HL-60 (cell line): ENCODE data around the gene GPX4.

Source experiments
- DNase-seq, 2 experiments: peaks; one replicate each; pipeline ENCODE4 v3.0.0-alpha.2; 2010 to 2020; ENCODE audit warnings: low read depth in 1 of 2, low spot score in 1 of 2
- H3K27ac ChIP-seq: fragments of 250-450 bp; sonication (Bioruptor Pico); replicated peaks from 2 replicates; pipeline ENCODE4 v1.5.1; 2020; ENCODE audit warnings: mild to moderate bottlenecking, moderate library complexity
- H3K27me3 ChIP-seq: fragments of 250-450 bp; sonication (Bioruptor Pico); 2 replicates; pipeline ENCODE4 v1.5.1; 2021; ENCODE audit warnings: mild to moderate bottlenecking, moderate library complexity; ENCODE audit not compliant: insufficient read depth, poor library complexity, severe bottlenecking
- H3K4me3 ChIP-seq: replicated peaks from 2 replicates; pipeline ENCODE4 v1.5.1; 2011; ENCODE audit warnings: mild to moderate bottlenecking, control low read depth, low read length; ENCODE audit not compliant: insufficient read depth
- GABPA ChIP-seq: IDR thresholded peaks from 2 replicates; pipeline ENCODE4 v1.6.1; 2012; ENCODE audit warnings: low read depth
- POLR2AphosphoS5 ChIP-seq: IDR thresholded peaks from 2 replicates; pipeline ENCODE4 v1.6.1; 2012; ENCODE audit warnings: low read depth
- SPI1 ChIP-seq: IDR thresholded peaks from 2 replicates; pipeline ENCODE4 v1.6.1; 2012; ENCODE audit warnings: low read depth, mild to moderate bottlenecking, borderline replicate concordance
- TF ChIP-seq, protein P1 (sequence below): IDR thresholded peaks from one replicate; pipeline ENCODE4 v1.5.1; 2011; ENCODE audit warnings: low read length, control low read depth, inconsistent platforms; ENCODE audit not compliant: insufficient read depth
- TF ChIP-seq, protein P2 (sequence below): IDR thresholded peaks from 2 replicates; pipeline ENCODE4 v1.6.1; 2012; ENCODE audit warnings: low read depth; ENCODE audit not compliant: insufficient replicate concordance

The GPX4 gene

DNA sequence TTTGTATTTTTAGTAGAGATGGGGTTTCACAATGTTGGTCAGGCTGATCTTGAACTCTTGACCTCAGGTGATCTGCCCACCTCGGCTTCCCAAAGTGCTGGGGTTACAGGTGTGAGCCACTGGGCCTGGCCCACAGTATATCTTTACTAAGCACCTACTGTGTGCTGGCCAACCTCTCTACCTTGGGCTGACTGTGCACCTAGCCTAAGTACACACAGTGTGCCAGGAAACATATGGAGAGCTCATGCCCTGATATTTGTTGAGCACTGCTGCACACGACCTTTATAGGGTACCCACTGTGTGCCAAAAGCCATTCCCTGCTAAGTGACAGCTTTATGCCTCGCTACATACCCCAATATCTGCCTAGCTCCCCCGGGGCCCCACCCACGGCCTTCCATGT, 43.1 kb upstream of the GPX4 start:
- Histone ChIP-seq H3K27ac (no peak overlapping the region), H3K27me3 (no peaks in the 10 kb centered on the region), H3K4me3 (no peak overlapping the region)
- DNase-seq, result no peak
- TF ChIP-seq SPI1, result no peak
- TF ChIP-seq, protein P1, sequence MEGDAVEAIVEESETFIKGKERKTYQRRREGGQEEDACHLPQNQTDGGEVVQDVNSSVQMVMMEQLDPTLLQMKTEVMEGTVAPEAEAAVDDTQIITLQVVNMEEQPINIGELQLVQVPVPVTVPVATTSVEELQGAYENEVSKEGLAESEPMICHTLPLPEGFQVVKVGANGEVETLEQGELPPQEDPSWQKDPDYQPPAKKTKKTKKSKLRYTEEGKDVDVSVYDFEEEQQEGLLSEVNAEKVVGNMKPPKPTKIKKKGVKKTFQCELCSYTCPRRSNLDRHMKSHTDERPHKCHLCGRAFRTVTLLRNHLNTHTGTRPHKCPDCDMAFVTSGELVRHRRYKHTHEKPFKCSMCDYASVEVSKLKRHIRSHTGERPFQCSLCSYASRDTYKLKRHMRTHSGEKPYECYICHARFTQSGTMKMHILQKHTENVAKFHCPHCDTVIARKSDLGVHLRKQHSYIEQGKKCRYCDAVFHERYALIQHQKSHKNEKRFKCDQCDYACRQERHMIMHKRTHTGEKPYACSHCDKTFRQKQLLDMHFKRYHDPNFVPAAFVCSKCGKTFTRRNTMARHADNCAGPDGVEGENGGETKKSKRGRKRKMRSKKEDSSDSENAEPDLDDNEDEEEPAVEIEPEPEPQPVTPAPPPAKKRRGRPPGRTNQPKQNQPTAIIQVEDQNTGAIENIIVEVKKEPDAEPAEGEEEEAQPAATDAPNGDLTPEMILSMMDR, result no peak
- TF ChIP-seq GABPA, result no peak
- no peak for TF ChIP-seq POLR2AphosphoS5
- TF ChIP-seq, protein P2, sequence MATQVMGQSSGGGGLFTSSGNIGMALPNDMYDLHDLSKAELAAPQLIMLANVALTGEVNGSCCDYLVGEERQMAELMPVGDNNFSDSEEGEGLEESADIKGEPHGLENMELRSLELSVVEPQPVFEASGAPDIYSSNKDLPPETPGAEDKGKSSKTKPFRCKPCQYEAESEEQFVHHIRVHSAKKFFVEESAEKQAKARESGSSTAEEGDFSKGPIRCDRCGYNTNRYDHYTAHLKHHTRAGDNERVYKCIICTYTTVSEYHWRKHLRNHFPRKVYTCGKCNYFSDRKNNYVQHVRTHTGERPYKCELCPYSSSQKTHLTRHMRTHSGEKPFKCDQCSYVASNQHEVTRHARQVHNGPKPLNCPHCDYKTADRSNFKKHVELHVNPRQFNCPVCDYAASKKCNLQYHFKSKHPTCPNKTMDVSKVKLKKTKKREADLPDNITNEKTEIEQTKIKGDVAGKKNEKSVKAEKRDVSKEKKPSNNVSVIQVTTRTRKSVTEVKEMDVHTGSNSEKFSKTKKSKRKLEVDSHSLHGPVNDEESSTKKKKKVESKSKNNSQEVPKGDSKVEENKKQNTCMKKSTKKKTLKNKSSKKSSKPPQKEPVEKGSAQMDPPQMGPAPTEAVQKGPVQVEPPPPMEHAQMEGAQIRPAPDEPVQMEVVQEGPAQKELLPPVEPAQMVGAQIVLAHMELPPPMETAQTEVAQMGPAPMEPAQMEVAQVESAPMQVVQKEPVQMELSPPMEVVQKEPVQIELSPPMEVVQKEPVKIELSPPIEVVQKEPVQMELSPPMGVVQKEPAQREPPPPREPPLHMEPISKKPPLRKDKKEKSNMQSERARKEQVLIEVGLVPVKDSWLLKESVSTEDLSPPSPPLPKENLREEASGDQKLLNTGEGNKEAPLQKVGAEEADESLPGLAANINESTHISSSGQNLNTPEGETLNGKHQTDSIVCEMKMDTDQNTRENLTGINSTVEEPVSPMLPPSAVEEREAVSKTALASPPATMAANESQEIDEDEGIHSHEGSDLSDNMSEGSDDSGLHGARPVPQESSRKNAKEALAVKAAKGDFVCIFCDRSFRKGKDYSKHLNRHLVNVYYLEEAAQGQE, result no peak

DNA sequence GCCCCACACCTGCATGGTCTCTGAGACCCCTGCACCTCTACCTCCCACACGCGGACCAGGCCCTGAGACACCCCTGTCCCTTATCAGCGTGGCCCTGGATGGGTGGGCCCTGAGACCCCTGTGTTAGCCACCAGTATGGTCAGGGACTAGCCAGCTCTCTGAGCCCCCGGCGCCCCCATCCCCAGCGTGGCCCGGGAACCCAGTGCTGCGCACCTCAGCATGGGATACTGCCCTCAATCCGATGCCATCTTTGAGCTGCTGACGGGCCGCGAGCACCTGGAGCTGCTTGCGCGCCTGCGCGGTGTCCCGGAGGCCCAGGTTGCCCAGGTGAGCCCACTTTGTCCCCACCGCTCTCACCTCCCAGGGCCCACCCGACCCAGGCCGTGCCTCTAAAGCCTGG, 41.8 kb upstream of the GPX4 start:
- Histone ChIP-seq H3K4me3 (no peak overlapping the region), H3K27me3 (no peaks in the 10 kb centered on the region), H3K27ac (no peak overlapping the region)
- no peak for TF ChIP-seq SPI1
- TF ChIP-seq, protein P2, result no peak
- no peak for TF ChIP-seq POLR2AphosphoS5
- TF ChIP-seq GABPA, result no peak
- TF ChIP-seq, protein P1, result no peak
- no peak for DNase-seq

DNA sequence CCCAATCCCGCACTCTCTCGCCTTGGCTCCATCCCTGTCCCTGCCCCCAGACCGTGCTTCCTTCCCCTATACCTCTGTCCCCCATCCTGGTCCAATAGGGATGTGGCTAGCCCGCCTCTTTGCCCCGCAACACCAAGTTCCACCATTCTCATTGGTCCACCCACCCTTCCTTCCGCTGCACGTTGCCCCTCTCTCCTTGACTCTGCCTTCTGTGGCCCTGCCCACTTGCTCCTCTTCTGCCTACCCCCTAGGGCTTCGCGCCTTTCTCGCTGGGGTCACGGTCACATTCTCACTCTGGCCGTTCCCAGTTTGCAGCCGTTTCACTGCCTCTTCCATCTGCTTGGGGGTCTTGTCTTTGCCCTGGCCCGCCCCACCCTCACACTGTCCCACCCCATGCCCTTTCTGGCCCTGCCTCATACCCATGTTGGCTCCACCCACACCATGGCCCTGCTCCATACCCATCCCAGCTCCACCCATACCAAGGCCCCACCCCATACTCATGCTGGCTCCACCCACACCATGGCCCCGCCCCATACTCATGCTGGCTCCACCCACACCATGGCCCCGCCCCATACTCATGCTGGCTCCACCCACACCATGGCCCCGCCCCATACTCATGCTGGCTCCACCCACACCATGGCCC, 41.3 kb upstream of the GPX4 start:
- no peak for DNase-seq
- no peak overlapping the region for H3K27ac ChIP-seq

More for the DNA sequence above, 41.3 kb upstream of the GPX4 start:
- H3K4me3 ChIP-seq, result no peak overlapping the region
- TF ChIP-seq GABPA, result no peak
- TF ChIP-seq SPI1, result no peak
- TF ChIP-seq POLR2AphosphoS5, result no peak
- TF ChIP-seq, protein P1, result no peak
- TF ChIP-seq, protein P2, result no peak
- H3K27me3 ChIP-seq, result no peaks in the 10 kb centered on the region
